SK-N-SH (cell line): ENCODE data around the gene DEPDC1. TPM values are rescaled to one million over a fixed set of nuclear protein-coding genes. Genes with fewer than 3 reads are reported as not detected.

Experiments
- CTCF ChIA-PET: fragments of 300-600, 350-600 bp; formaldehyde crosslinking; extraction: SDS; loops from one replicate; lab custom pipeline; 2021; lab: Yijun Ruan, JAX
- POLR2A ChIA-PET: fragments of 350-600 bp; sonication (Branson Sonifier 250); formaldehyde crosslinking; extraction: SDS; loops from one replicate; lab custom pipeline; 2020; ENCODE audit warnings: antibody characterized with exemption, inconsistent platforms; lab: Yijun Ruan, JAX
- DNase-seq: peaks from one replicate; pipeline ENCODE4 v3.0.0; 2012
- H2AFZ ChIP-seq: fragments of 200-600 bp; sonication (generic); 2 replicates; pipeline ENCODE4 v1.8.1; 2016; ENCODE audit warnings: antibody characterized with exemption, mild to moderate bottlenecking, low read depth
- H3F3A ChIP-seq: fragments of 200-600 bp; sonication (generic); replicated peaks from 2 replicates; pipeline ENCODE3; 2016; ENCODE audit warnings: antibody characterized with exemption, mild to moderate bottlenecking; ENCODE audit not compliant: insufficient read depth
- H3K27ac ChIP-seq, 2 experiments: fragments of 200-500 bp in 1 of 2; fragments of 200-600 bp in 1 of 2; sonication (Bioruptor generic) in 1 of 2; sonication (generic), shearing (Covaris generic) in 1 of 2; 2 replicates each; pipeline versions ENCODE4 v1.5.1 to v1.6.1; 2014 to 2016; ENCODE audit warnings: low read depth in 2 of 2, inconsistent platforms in 1 of 2, low read length in 1 of 2, mild to moderate bottlenecking in 1 of 2, mixed read lengths in 1 of 2
- H3K27me3 ChIP-seq: fragments of 200-600 bp; sonication (generic), shearing (Covaris generic); 2 replicates; pipeline ENCODE4 v1.6.1; 2016; ENCODE audit warnings: mixed run types; ENCODE audit not compliant: insufficient read depth
- H3K36me3 ChIP-seq, 2 experiments: fragments of 200-500 bp in 1 of 2; fragments of 200-600 bp in 1 of 2; sonication (Bioruptor generic) in 1 of 2; sonication (generic) in 1 of 2; replicated peaks in 1 of 2; 2 replicates each; pipeline versions ENCODE3 to v1.5.1; 2014 to 2016; ENCODE audit warnings: low read length in 1 of 2, mild to moderate bottlenecking in 1 of 2; ENCODE audit not compliant: insufficient read depth in 2 of 2, control insufficient read depth in 1 of 2
- H3K4me1 ChIP-seq, 2 experiments: fragments of 200-500 bp in 1 of 2; fragments of 200-600 bp in 1 of 2; sonication (Bioruptor generic) in 1 of 2; sonication (generic), shearing (Covaris generic) in 1 of 2; 2 replicates each; pipeline versions ENCODE4 v1.5.1 to v1.6.1; 2014 to 2016; ENCODE audit warnings: low read depth in 1 of 2, low read length in 1 of 2, mixed run types in 1 of 2; ENCODE audit not compliant: insufficient read depth in 2 of 2, control insufficient read depth in 1 of 2
- H3K4me2 ChIP-seq: fragments of 200-600 bp; sonication (generic), shearing (Covaris generic); 2 replicates; pipeline ENCODE4 v1.6.1; 2017; ENCODE audit warnings: mixed run types
- H3K4me3 ChIP-seq, 2 experiments: fragments of 200-500 bp in 1 of 2; fragments of 200-600 bp in 1 of 2; sonication (Bioruptor generic) in 1 of 2; sonication (generic), shearing (Covaris generic) in 1 of 2; 2 replicates each; pipeline versions ENCODE4 v1.5.1 to v1.8.1; 2014 to 2016; ENCODE audit warnings: low read depth in 2 of 2, inconsistent platforms in 1 of 2, low read length in 1 of 2, mild to moderate bottlenecking in 1 of 2, mixed read lengths in 1 of 2, moderate library complexity in 1 of 2
- H3K79me2 ChIP-seq: fragments of 200-600 bp; sonication (generic); 2 replicates; pipeline ENCODE4 v1.8.1; 2017; ENCODE audit warnings: mild to moderate bottlenecking; ENCODE audit not compliant: insufficient read depth
- H3K9ac ChIP-seq: fragments of 200-600 bp; sonication (generic); 2 replicates; pipeline ENCODE4 v1.6.1; 2017; ENCODE audit warnings: mixed run types
- H3K9me2 ChIP-seq: fragments of 200-600 bp; sonication (generic); 2 replicates; pipeline ENCODE4 v1.6.1; 2017; ENCODE audit warnings: mixed run types
- H3K9me3 ChIP-seq: fragments of 200-600 bp; sonication (generic); 2 replicates; pipeline ENCODE4 v1.6.1; 2017; ENCODE audit warnings: mixed run types, mild to moderate bottlenecking, moderate library complexity
- H4K20me1 ChIP-seq: fragments of 200-600 bp; sonication (generic); 2 replicates; pipeline ENCODE4 v1.6.1; 2017; ENCODE audit warnings: mild to moderate bottlenecking, mixed run types; ENCODE audit not compliant: insufficient read depth
- JUND ChIP-seq: IDR thresholded peaks from 2 replicates; pipeline ENCODE4 v1.4.0; 2012
- MEF2A ChIP-seq: IDR thresholded peaks from 2 replicates; pipeline ENCODE4 v1.4.0; 2012; ENCODE audit warnings: low read depth, borderline replicate concordance
- NRF1 ChIP-seq: IDR thresholded peaks from 2 replicates; pipeline ENCODE4 v1.6.1; 2012; ENCODE audit warnings: low read depth, mild to moderate bottlenecking, low read length
- RCOR1 ChIP-seq: fragments of 150-350 bp; IDR thresholded peaks from 2 replicates; pipeline ENCODE4 v1.6.1; 2017; ENCODE audit warnings: antibody characterized with exemption, low read length
- RFX5 ChIP-seq: IDR thresholded peaks from 2 replicates; pipeline ENCODE4 v1.6.1; 2012; ENCODE audit warnings: mild to moderate bottlenecking, improper control_type of control experiment, low read length
- SIN3A ChIP-seq: IDR thresholded peaks from 2 replicates; pipeline ENCODE4 v1.6.1; 2012; ENCODE audit warnings: low read depth, mild to moderate bottlenecking, low read length, moderate library complexity, borderline replicate concordance
- TCF12 ChIP-seq: IDR thresholded peaks from 2 replicates; pipeline ENCODE4 v1.4.0; 2012
- WGBS: methylation state at CpG from one replicate; pipeline ENCODE4 v1.1.6; 2017; ENCODE audit warnings: low lambda C conversion rate; 5-methylcytosine and 5-hydroxymethylcytosine counted together
- polyA plus RNA-seq, 3 experiments: library from polyadenylated mRNA; depleted of rRNA; stranded (reverse); fragments of >200 nt; gene quantifications; 2 replicates each; pipeline ENCODE4 v1.2.3, GENCODE V29; 2012
- small RNA-seq, 7 experiments: library from RNA; depleted of rRNA; stranded (forward); fragments of <200 nt; gene quantifications; one replicate each; pipeline ENCODE3, GENCODE V24; 2012
- TF ChIP-seq, protein P1 (sequence below): fragments of 200-600 bp; sonication (generic); IDR thresholded peaks from 2 replicates; pipeline ENCODE4 v1.6.1; 2017; ENCODE audit warnings: antibody characterized with exemption, mild to moderate bottlenecking, moderate library complexity
- TF ChIP-seq, protein P2 (sequence below): fragments of 150-350 bp; IDR thresholded peaks from 2 replicates; pipeline ENCODE4 v1.6.1; 2016; ENCODE audit warnings: mild to moderate bottlenecking, low read depth, low read length
- TF ChIP-seq, protein P3 (sequence below): IDR thresholded peaks from 2 replicates; pipeline ENCODE4 v1.4.0; 2012; ENCODE audit warnings: low read depth
- TF ChIP-seq, protein P4 (sequence below): IDR thresholded peaks from 2 replicates; pipeline ENCODE4; 2012

The DEPDC1 gene
- polyA plus RNA-seq, 1 of the 3 experiments (the other 2 are of a cell fraction) = 3.8 TPM

DNA sequence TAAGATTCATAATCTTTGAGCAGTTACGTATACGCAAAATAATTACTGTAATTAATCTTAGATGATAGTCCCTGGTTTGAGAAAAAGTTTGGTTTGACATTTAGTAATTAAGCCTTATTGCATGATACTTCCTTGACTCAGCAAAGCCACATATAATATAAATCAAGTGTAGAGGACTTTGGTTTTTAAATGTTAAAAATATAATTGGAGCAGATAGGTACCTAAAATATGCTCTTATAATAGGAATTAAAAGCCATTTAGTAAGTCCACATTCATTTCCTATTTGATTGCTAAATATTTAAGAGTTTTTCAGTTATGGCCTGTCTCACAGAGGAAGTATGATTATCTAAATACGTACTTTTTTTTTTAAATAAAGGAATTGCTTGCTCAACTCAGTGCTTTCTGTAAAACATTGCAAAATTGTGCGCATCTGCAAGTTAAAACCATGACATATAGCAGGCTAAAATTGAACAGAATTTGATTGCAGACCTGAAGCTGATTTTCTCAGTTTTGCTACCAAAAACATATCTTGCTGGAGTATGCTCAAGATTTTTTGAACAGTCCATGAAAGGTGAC is 67.6 kb downstream of the DEPDC1 start (continued):
- TF ChIP-seq, protein P1, sequence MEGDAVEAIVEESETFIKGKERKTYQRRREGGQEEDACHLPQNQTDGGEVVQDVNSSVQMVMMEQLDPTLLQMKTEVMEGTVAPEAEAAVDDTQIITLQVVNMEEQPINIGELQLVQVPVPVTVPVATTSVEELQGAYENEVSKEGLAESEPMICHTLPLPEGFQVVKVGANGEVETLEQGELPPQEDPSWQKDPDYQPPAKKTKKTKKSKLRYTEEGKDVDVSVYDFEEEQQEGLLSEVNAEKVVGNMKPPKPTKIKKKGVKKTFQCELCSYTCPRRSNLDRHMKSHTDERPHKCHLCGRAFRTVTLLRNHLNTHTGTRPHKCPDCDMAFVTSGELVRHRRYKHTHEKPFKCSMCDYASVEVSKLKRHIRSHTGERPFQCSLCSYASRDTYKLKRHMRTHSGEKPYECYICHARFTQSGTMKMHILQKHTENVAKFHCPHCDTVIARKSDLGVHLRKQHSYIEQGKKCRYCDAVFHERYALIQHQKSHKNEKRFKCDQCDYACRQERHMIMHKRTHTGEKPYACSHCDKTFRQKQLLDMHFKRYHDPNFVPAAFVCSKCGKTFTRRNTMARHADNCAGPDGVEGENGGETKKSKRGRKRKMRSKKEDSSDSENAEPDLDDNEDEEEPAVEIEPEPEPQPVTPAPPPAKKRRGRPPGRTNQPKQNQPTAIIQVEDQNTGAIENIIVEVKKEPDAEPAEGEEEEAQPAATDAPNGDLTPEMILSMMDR = no peak
- no peak for TF ChIP-seq RCOR1
- TF ChIP-seq RFX5 = no peak
- no peak for TF ChIP-seq SIN3A
- no peak for TF ChIP-seq NRF1
- TF ChIP-seq JUND = peak; percentile 50
- 0 out of 2 replicates have a peak, but pooled peaks have one; percentile 14 for TF ChIP-seq MEF2A
- TF ChIP-seq, protein P2, sequence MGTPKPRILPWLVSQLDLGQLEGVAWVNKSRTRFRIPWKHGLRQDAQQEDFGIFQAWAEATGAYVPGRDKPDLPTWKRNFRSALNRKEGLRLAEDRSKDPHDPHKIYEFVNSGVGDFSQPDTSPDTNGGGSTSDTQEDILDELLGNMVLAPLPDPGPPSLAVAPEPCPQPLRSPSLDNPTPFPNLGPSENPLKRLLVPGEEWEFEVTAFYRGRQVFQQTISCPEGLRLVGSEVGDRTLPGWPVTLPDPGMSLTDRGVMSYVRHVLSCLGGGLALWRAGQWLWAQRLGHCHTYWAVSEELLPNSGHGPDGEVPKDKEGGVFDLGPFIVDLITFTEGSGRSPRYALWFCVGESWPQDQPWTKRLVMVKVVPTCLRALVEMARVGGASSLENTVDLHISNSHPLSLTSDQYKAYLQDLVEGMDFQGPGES = no peak
- TF ChIP-seq, protein P3, sequence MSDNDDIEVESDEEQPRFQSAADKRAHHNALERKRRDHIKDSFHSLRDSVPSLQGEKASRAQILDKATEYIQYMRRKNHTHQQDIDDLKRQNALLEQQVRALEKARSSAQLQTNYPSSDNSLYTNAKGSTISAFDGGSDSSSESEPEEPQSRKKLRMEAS = no peak

DNA sequence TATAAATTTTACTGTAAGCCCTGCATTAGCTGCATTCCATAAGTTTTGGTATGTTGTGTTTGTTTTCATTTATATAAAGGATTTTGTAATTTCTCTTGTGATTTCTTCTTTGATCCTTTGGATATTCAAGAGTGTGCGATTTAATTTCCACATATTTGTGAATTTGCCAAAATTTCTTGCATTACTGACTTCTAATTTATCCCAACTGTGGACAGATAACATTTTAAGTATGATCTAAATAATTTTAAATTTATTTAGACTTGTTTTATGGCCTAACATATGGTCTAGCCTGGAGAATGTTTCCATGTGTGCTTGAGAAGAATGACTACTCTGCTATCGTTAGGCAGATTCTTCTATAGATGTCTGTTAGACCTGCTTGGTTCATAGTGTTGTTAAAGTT is 70.3 kb downstream of the DEPDC1 start:
- DNase-seq = no peak
- CTCF ChIA-PET = no interaction called here

More for the DNA sequence above, 70.3 kb downstream of the DEPDC1 start:
- no peaks in the 10 kb centered on the region for H4K20me1 ChIP-seq
- TF ChIP-seq TCF12 (peak; percentile 47), RFX5 (no peak)
- TF ChIP-seq, protein P4, sequence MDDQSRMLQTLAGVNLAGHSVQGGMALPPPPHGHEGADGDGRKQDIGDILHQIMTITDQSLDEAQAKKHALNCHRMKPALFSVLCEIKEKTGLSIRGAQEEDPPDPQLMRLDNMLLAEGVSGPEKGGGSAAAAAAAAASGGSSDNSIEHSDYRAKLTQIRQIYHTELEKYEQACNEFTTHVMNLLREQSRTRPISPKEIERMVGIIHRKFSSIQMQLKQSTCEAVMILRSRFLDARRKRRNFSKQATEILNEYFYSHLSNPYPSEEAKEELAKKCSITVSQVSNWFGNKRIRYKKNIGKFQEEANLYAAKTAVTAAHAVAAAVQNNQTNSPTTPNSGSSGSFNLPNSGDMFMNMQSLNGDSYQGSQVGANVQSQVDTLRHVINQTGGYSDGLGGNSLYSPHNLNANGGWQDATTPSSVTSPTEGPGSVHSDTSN = peak; percentile 37; the same call in 1 of the 2 replicates
- H3K79me2 ChIP-seq = no peaks in the 10 kb centered on the region
- H3K4me3 ChIP-seq = no peak overlapping the region
- H3K4me1 ChIP-seq = no peaks in the 10 kb centered on the region; a peak in 1 of 4 replicates
- no peak overlapping the region; a peak in 1 of 4 replicates for H3K27ac ChIP-seq
- no peaks in the 10 kb centered on the region for H3K27me3 ChIP-seq
- H3K9me2 ChIP-seq = no peaks in the 10 kb centered on the region
- no peaks in the 10 kb centered on the region for H3K9me3 ChIP-seq
- no peak overlapping the region for H3K4me2 ChIP-seq
- H2AFZ ChIP-seq = no peak overlapping the region
- H3K9ac ChIP-seq = no peak overlapping the region
- H3K36me3 ChIP-seq = no peaks in the 10 kb centered on the region
- no peaks in the 10 kb centered on the region for H3F3A ChIP-seq
- POLR2A ChIA-PET = no interaction called here
- 67% methylated on average over 2 of the region's 2 CpGs for WGBS

Small RNA genes lying within 50 kb of the gene (small RNA-seq; reads per million reads assigned to genes)
- 0 reads per million in 7 experiments for gene TXNP2

Other genes with a start within 250 kb of the DEPDC1 start
- 0.02 and 0.03 TPM in 2 replicates for gene RPE65, start 47.1 kb downstream of the DEPDC1 start, polyA plus RNA-seq (2012; rRNA removed)